HUES48 (cell line): ENCODE results near the gene DIPK1C.
"Not testable (repeated sequence)": the region's sequence is repeated elsewhere in the genome, so short reads cannot be mapped to it uniquely, and the experiment has no call there.

ENCODE experiments used
- H3K27ac ChIP-seq: one replicate; pipeline ENCODE4 v1.7.0; 2013; ENCODE audit warnings: low read depth, low read length, inconsistent platforms
- H3K27me3 ChIP-seq: 2 replicates; pipeline ENCODE4 v1.6.1; 2013; ENCODE audit warnings: mild to moderate bottlenecking, low read length; ENCODE audit not compliant: control insufficient read depth, insufficient read depth
- H3K36me3 ChIP-seq: 2 replicates; pipeline ENCODE4 v1.6.1; 2013; ENCODE audit warnings: low read length; ENCODE audit not compliant: control insufficient read depth, insufficient read depth
- H3K4me1 ChIP-seq: 2 replicates; pipeline ENCODE4 v1.6.1; 2013; ENCODE audit warnings: mild to moderate bottlenecking, low read length; ENCODE audit not compliant: control insufficient read depth, insufficient read depth
- H3K4me3 ChIP-seq: 2 replicates; pipeline ENCODE4 v1.5.1; 2013; ENCODE audit warnings: mild to moderate bottlenecking, low read depth, low read length
- H3K9ac ChIP-seq: 2 replicates; pipeline ENCODE4 v1.6.1; 2013; ENCODE audit warnings: mild to moderate bottlenecking, low read depth, low read length, moderate library complexity
- H3K9me3 ChIP-seq: 2 replicates; pipeline ENCODE4 v1.6.1; 2013; ENCODE audit warnings: low read length; ENCODE audit not compliant: control insufficient read depth, insufficient read depth

DIPK1C gene

DNA sequence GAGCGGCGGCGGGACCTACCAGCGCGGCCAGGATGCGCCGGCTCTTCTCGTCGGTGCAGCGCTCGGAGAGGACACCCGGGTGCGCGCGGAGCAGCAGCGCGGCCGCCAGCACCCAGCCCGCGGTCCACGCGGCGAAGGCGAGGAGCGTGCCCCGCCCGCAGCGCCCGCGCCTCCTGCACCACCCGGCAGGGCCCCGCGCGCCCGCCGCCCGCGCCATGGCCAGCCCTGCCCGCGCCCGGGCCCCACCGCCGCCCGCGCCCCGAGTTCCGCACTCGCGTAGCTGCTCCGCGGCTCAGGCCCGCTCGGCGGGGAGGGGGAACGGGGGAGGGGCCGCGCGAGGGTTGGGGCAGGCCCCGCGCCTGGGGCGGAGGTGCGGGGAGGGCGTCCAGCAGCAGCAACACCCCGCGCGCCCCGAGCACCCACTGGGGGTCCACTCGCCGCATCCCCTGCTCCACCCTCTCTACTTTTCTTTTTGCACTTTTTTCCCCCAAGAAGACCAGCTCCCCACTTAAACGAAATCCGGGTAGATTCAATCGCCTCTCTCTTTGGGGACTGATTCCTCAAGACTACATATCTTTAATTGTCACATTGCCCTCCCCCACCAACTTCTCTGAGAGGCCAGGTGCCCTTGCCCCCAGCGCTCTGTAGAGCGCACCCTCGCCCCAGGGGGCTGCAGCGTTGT lies at the start of gene DIPK1C:
Gene DIPK1C, minus strand, starts transcription at position 266 of the 682 bp plus-strand sequence. Its CDS starts 49 bp downstream, at position 217.
- peaks cover 4% of the 10 kb centered on the region for H3K4me1 ChIP-seq
- peaks cover 60% of the 10 kb centered on the region for H3K27me3 ChIP-seq
- no peak within 1 kb of the TSS for H3K27ac ChIP-seq
- H3K9me3 ChIP-seq = no peaks in the 10 kb centered on the region
- H3K4me3 ChIP-seq = peak within 1 kb of the TSS; percentile 69
- no peaks in the 10 kb centered on the region for H3K36me3 ChIP-seq
- no peak within 1 kb of the TSS for H3K9ac ChIP-seq

DNA sequence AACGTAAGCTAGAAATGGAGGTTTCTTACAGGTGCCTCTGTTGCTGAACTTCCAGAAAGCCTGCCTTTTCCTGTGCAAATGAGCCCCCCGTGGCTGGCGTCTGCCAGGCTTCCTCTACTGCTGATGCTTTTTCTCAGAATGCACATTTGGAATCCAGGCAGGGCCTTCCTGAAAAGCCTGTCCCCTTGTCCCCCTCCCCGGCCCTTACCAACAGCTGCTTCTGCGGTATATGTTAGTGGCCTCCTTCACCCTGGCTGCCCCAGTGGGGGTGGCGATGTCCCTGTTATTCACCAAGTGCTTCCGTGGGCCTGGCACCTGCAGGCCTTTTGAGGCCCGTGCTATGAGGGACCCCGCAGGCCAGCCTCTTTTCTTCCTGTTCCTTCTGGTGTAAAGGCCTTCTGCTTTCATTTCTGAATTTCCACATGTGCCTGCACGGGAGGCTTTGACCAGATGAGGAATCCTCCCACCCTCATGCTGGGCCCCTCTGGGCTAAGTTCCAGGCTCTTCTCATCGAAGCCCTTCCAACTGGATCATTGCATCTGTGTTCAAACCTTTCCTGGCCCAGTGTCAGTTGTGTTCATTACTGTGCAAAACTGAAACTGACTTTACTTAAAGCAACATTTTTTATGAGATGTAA lies 49.5 kb upstream of the DIPK1C start:
- Histone ChIP-seq H3K27me3 (no peaks in the 10 kb centered on the region), H3K4me1 (no peaks in the 10 kb centered on the region), H3K9ac (no peak overlapping the region), H3K27ac (no peak overlapping the region), H3K9me3 (no peaks in the 10 kb centered on the region), H3K36me3 (peaks cover 94% of the 10 kb centered on the region), H3K4me3 (no peak overlapping the region)

DNA sequence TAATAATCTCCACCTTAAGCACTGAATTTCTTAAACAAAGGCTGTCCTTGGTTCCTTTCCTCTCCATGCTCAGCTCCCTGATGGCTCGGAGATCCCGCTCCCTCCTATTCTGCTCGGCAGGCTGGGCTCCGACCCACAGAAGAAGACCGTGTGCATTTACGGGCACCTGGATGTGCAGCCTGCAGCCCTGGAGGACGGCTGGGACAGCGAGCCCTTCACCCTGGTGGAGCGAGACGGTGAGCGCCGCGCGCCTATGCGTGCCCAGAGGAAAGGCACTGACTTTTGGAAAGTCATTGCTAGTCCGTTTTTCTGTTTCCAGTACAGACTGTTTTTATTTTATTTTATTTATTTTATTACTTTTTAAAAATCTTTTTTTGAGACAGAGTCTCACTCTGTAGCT lies 48.7 kb upstream of the DIPK1C start:
- peaks cover 96% of the 10 kb centered on the region for H3K36me3 ChIP-seq
- peak overlapping the region; percentile 40 for H3K27ac ChIP-seq
- no peaks in the 10 kb centered on the region for H3K4me1 ChIP-seq
- no peak overlapping the region for H3K9ac ChIP-seq
- H3K4me3 ChIP-seq = no peak overlapping the region
- no peaks in the 10 kb centered on the region for H3K27me3 ChIP-seq
- no peaks in the 10 kb centered on the region for H3K9me3 ChIP-seq

DNA sequence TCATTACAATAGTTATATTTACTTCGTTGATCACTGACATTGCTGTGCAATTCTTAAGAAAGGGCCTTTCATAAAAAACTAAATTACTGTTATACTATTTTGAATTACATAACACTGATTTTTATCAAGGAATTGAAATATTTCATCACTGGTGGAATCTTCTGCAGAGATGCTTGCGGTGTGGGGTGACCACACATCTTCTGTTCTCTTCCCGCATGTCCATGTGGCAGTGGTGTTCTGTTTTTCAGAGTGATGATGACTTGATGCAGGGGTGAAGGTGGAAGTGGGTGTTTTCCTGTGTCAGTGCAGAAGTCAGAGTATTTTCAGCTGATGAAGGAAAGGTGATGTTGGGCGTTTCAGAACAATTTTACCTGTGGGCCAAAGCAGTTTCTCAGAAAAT lies 46.0 kb upstream of the DIPK1C start:
- 0 out of 2 replicates have a peak, but pooled peaks cover 11% of the 10 kb centered on the region for H3K4me1 ChIP-seq
- H3K36me3 ChIP-seq = peaks cover 84% of the 10 kb centered on the region

DNA sequence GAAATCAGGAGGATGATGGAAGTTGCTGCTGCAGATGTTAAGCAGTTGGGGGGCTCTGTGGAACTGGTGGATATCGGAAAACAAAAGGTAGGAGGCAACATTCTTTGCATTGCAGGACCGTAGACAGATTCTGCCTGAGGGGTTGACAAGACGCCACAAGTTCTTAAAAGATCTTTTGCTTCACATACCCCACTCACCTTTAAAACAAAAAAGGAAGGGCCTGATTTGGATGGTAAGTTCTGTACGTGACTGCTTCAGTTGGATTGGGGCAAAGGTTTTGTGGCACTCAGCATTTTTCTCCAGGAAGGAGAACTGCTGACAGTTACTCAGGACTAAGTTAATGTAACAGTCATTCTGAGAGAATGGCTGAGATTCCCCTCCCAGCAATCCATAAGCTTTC lies 44.3 kb upstream of the DIPK1C start:
- H3K9ac ChIP-seq = no peak overlapping the region
- no peaks in the 10 kb centered on the region for H3K9me3 ChIP-seq
- H3K4me1 ChIP-seq = peaks cover 14% of the 10 kb centered on the region; the same call in 1 of the 2 replicates
- H3K27ac ChIP-seq = no peak overlapping the region
- no peak overlapping the region for H3K4me3 ChIP-seq
- no peaks in the 10 kb centered on the region for H3K27me3 ChIP-seq
- peaks cover 71% of the 10 kb centered on the region for H3K36me3 ChIP-seq

More for the DNA sequence above, 46.0 kb upstream of the DIPK1C start:
- H3K9ac ChIP-seq = no peak overlapping the region
- no peak overlapping the region for H3K4me3 ChIP-seq
- no peaks in the 10 kb centered on the region for H3K27me3 ChIP-seq
- H3K27ac ChIP-seq = no peak overlapping the region
- no peaks in the 10 kb centered on the region for H3K9me3 ChIP-seq

DNA sequence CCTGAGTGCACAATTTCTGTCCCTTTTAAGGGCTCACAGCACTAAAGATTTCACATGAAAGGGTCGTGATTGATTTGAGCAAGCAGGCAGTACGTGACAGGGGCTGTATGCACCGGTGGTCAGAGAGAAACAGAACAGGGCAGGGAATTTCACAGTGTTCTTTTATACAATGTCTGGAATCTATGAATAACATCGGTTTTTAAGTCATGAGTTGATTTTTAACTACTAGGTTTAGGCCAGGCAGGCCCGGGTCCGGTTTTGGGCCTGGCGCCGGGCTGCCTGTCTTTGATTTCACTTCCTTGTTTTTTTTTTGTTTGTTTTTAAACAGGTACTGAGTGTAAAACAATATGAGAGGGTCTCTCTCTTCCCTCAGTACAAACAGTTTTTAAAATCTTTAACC lies 43.7 kb upstream of the DIPK1C start:
- not testable (repeated sequence) for H3K9ac ChIP-seq, H3K4me3 ChIP-seq, H3K27me3 ChIP-seq, H3K9me3 ChIP-seq, H3K27ac ChIP-seq
- Histone ChIP-seq H3K36me3 (peaks cover 64% of the 10 kb centered on the region), H3K4me1 (peaks cover 14% of the 10 kb centered on the region; the same call in 1 of the 2 replicates)

DNA sequence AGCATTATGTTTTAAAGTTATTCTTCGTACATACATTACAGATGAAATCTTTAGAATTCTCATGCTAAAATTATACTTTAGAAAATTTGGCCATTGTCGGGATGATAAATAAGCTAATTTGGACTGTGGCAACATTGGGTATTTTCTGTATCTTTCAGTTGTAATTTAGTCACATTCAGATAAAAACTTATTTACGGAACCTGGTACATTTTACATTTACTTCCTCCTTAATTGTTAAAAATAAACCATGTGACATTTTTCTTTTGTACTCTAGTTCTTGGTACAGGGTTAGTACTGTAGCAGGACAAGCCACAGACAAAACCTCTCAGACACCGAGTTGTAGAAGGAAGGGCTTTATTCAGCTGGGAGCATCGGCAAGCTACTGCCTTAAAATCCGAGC lies 43.3 kb upstream of the DIPK1C start:
- Histone ChIP-seq H3K4me1 (peaks cover 14% of the 10 kb centered on the region; the same call in 1 of the 2 replicates), H3K36me3 (peaks cover 60% of the 10 kb centered on the region), H3K9me3 (no peaks in the 10 kb centered on the region), H3K9ac (no peak overlapping the region), H3K27ac (no peak overlapping the region), H3K4me3 (no peak overlapping the region), H3K27me3 (no peaks in the 10 kb centered on the region)

DNA sequence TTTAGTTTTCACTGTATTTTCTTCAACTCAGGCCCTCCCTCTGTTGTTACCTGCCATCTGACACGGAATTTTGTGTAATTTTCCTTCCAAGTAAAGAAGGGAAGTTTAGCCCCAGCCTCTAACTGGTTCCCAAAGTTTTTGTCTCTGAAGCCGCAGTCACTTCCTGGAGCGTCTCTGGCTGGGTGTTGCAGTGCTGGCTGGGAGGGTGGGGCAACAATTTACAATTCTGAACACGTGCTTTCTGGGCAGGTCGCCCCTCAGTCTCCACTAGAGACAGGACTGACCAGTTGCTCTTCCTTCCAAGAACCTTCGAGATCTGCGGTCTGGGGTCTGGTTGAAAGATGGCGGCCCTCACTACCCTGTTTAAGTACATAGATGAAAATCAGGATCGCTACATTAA lies 42.5 kb upstream of the DIPK1C start:
- Histone ChIP-seq H3K4me3 (no peak overlapping the region), H3K27ac (peak overlapping the region; percentile 42), H3K9ac (no peak overlapping the region), H3K27me3 (no peaks in the 10 kb centered on the region), H3K36me3 (peaks cover 54% of the 10 kb centered on the region), H3K9me3 (no peaks in the 10 kb centered on the region), H3K4me1 (peaks cover 14% of the 10 kb centered on the region; the same call in 1 of the 2 replicates)

DNA sequence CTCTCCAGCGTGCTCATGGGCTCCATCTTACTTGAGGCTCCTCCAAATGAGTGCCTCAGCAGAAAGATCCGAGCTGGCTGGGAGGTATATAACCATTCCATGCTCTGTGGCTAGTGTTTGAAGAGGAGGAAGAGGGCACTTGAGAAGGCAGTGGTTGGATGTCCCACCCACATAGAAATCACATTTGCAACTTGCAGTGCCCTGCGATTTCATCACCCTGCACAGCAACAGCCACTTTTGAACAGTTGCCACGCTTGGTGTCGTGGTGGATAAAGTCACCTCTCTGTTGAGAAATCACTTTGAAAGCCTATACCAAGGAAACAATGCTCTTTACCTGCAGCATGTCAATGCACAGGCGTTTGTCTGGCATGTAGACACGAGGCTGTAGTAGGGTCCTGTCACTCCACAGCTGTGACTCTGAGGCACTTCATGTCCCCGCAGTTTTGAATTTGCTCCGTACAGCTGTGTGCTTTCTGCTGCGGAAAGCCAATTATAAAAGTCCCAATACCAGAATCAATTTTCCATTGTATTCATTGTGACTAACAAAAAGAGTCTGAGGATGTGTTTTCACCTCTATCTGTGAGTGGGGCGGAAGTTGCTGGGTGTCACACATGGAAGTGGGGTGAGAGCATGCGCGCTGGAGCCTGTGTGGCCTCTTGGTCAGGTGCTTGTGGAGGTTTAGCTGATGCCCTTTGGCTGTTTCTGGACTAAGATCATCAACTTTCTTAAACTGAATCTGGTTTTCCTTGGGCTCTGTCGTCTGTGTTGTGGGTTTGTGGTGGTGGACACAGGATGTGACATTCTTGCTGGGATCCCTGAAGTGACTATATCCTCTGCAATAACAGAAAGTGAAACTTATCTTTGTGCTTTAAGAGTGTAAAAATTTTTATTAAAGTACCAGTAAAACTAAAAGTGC lies 41.9 kb upstream of the DIPK1C start:
- no peaks in the 10 kb centered on the region for H3K27me3 ChIP-seq
- no peak overlapping the region for H3K4me3 ChIP-seq
- H3K9me3 ChIP-seq = no peaks in the 10 kb centered on the region
- peak overlapping the region; percentile 42 for H3K27ac ChIP-seq
- H3K4me1 ChIP-seq = peaks cover 14% of the 10 kb centered on the region; the same call in 1 of the 2 replicates
- H3K9ac ChIP-seq = no peak overlapping the region
- peaks cover 47% of the 10 kb centered on the region for H3K36me3 ChIP-seq

DNA sequence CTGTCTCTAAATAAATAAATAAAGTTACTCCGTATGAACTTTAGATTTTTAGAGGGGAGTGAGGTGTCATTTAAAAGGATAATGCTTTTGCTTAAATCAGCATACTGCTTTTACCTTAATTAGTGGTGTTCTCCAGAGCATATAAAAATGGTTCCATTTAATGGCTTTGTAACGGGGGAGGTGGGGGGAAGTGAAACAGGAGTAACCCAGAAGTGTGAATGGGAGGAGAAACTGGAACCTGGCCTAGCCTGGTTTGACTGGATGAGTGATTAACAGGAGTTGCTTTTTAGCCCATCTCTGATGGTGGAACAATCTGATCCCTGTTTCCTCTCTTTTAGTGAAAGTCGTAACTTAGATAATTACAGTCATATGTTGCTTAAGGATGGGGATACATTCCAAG lies 40.7 kb upstream of the DIPK1C start:
- Histone ChIP-seq H3K9me3 (no peaks in the 10 kb centered on the region), H3K4me1 (peaks cover 14% of the 10 kb centered on the region; the same call in 1 of the 2 replicates), H3K4me3 (peak overlapping the region; percentile 89; the same call in 1 of the 2 replicates), H3K27ac (no peak overlapping the region), H3K36me3 (peaks cover 37% of the 10 kb centered on the region), H3K9ac (no peak overlapping the region), H3K27me3 (no peaks in the 10 kb centered on the region)
